HG02970 (cell line): Measurements from ENCODE around the gene TMIGD2.

Experiments
- ATAC-seq: cut with Tn5 transposase; IDR thresholded peaks from one replicate; pipeline ENCODE4 v1.9.1; 2021; ENCODE audit warnings: mild to moderate bottlenecking, moderate library complexity, moderate number of reproducible peaks; ENCODE audit not compliant: unreplicated experiment, low FRiP score

Gene TMIGD2

DNA sequence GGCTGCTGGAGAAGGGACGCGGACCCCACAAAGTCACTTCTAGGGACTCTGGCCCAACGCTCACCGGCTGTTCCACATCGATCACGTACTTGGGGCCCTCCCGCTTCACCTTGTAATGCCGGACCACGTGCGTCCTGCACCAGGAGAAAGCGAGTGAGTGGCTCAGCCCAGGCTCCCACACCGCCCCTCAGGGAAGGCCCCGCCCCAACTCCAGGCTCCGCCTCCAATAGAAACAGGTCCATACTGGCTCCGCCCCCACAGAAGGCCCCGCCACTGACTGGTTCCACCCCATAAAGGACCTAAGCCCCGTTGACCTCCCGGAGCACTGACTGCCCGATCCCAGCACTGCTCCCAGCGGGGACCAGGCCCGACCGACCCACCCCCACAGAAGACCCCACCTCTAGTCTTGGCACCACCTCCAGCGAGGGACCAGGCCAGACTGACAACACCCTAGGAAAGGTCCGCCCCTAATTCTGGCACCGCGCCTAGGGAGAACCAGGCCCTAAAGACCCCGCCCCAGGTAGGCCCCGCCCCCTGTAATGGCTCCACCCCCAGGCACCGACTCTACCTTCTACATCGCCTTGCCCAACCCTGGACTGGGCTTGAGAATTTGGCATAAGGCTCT lies 25.2 kb upstream of the TMIGD2 start:
- ATAC-seq = no peak

DNA sequence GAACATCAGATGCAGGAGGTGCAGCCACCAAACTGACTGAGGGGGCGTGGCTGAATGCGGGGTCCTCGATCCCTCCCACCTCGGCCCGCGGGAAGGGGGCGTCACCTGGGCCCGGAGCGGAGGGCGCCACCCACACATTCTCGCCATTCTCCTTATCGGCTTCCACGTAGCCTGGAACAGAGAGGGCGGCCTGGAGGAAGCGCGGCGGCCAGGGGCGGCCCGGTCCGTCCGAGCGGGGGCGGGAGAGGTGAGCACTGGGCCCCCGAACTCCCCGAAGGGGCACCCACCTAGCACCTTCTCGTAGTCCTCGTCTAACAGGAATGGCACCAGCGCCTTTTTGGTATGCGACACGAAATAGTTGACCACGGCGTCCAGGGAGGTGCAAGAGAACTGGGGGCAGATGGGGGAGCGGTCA lies 24.7 kb upstream of the TMIGD2 start:
- no peak for ATAC-seq

DNA sequence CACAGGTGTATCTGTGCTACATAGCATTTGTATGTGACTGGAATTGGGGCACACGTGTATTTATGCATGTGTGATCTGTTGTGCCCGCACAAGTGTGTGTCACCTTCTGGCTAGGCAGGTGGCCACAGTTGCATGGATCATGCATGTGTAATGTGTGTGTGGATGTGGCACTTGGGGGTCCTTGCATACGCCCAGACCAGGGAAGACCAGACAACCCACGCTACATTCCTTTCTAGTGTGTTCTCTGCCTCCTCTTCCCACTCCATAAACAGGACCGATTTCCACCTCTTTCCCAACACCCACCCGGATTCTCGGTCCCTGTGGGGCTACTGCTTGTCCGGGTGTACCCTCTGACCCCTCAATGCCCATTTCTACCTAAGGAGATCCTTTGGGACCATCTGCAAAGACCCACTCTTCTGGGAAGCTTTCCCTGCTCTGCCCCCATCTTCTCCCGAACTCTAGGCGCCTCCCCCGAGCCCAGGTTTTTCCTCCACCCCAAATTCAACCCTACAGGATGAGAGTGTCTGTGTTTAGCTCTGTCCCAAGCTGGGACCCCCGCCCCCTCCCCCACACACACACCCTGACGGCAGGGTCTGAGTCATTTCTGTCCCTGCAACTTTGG lies 24.1 kb upstream of the TMIGD2 start:
- ATAC-seq = no peak

DNA sequence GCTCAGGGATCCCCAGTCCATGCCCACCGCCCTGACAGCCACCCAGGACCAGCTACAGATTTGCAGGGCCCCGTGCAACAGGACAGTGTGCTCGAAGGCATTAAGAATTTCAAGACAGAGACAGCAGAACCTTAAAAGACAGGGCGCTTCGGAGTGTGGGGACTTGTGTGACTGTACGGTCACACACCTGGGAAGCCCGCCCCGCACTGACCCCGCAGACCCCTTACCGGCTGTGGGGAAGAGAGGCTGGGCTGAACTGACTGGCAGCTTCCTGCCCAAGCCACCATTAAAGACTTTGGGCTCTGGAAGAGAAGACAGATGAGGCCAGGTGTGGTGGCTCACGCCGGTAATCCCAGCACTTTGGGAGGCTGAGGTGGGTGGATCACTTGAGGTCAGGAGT lies 22.0 kb upstream of the TMIGD2 start:
- ATAC-seq = no peak

DNA sequence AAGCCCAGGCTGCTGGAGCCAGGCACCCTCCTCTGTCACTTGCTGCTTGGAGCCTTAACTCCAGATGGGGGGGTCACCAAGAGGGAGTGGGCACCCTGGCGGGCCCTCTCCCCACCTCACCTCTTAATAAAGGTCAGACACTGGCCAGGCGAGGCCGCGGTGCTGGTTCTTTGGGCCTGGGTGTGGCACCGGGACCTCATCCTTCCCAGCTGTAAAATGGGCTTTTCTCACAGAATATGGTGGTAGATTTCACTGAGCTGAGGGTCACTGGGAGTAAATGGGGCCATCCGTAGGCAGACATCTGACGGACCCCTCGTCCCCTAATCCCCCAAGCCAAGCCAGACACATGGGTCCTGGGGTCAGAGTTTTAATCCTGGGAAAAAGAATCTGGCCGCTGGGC lies 21.5 kb upstream of the TMIGD2 start:
- no peak for ATAC-seq

DNA sequence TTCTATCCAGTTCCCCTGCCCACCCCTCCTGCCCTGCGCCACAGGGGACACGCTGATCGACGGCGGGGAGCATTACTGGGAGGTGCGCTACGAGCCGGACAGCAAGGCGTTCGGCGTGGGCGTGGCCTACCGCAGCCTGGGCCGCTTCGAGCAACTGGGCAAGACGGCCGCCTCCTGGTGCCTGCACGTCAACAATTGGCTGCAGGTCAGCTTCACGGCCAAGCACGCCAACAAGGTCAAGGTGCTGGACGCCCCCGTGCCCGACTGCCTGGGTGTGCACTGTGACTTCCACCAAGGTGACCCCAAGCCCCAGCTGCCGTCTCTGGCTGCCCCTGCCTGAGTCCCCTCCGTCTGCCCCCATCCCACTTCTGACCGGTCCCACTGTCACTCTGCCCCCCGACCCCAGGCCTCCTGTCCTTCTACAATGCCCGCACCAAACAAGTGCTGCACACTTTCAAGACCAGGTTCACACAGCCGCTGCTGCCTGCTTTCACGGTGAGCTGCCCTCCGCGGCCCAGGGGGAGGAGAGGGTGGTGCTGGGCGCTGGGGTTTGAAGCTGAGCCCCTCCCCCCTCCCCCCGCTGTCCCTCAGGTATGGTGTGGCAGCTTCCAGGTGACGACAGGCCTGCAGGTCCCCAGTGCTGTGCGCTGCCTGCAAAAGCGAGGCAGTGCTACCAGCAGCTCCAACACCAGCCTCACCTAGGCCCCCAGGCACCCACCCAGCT lies 20.9 kb upstream of the TMIGD2 start:
- no peak for ATAC-seq

DNA sequence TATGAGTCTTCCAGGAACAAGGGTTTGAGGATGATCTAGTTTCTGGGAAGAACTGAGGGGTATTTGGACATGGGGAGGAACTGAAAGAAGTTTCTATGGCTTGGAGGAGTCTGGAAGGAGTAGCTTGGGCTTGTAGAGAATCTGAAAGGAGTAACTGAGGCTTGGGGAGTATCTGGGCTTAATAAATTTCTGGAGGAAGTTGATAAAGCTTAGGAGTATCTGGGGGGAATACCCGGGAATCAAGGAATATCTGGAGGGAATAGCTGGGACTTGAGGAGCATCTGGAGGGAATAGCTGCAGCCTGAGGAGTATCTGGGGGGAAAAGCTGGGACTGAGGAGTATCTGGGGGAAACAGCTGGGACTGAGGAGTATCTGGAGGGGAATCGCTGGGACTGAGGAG lies 18.2 kb upstream of the TMIGD2 start:
- ATAC-seq = no peak

DNA sequence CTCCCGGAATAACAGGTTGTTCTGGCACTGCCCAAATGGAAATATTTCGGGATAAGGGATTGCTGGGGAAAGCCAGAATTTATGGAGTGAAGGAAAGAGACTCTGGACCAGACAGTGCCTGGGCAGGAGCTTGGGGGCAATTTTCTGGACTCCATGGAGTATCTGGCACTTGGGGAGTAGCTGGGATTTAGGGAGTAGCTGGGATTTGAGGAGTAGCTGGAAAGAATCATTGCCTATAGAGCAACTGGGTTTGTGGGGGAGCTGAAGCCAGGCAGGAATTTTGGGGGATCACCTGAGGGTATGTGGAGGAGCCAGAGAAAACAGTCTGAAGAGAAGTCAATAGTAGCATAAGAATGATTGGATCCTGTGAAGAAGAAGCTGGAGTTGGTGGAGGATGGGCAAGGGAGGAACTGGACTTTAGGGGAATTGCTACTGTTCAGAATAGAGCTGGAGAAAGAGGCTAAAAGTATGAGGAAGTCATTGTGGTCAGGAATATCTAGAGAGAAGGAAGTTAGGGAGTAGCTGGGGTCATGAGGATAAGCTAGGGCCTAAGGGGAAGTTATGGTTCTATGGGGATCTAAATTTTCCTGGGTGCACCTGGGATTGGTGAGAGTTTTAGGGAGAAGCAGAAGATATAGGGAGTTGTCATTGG lies 17.0 kb upstream of the TMIGD2 start:
- ATAC-seq = no peak

DNA sequence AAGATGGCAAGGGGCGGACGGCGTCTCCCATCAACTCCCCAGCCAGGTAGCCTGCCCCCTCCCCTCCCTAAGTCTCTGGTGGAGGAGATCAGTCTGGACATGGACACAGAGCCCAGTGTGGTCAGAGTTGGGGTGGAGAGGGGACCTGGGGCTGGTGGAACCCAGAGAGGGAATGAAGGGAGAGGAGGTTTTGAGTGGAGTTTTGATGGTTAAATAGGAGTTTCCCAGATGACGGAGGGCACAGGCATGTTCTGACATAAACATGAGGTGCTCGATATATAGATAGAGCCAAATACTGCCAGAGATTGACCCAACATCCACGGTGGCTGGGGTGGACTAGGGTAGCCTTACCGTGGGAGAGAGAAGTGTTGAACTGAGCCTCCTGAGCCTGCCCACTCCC lies 16.3 kb upstream of the TMIGD2 start:
- no peak for ATAC-seq

DNA sequence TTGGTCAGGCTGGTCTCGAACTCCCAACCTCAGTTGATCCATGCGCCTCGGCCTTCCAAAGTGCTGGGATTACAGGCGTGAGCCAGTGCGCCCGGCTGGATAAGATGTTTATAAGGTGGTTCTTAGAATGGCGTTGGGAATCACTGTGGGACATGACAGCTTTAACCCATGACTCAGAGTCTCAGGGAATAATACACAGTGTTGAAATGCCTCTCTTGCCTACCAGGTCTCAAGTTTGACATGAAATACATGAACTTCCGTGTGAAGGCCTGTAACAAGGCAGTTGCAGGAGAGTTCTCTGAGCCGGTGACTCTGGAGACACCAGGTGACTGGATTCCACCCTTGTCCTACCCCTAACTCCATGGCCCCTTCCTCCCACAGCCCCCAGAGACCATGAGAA lies 14.8 kb upstream of the TMIGD2 start:
- no peak for ATAC-seq

DNA sequence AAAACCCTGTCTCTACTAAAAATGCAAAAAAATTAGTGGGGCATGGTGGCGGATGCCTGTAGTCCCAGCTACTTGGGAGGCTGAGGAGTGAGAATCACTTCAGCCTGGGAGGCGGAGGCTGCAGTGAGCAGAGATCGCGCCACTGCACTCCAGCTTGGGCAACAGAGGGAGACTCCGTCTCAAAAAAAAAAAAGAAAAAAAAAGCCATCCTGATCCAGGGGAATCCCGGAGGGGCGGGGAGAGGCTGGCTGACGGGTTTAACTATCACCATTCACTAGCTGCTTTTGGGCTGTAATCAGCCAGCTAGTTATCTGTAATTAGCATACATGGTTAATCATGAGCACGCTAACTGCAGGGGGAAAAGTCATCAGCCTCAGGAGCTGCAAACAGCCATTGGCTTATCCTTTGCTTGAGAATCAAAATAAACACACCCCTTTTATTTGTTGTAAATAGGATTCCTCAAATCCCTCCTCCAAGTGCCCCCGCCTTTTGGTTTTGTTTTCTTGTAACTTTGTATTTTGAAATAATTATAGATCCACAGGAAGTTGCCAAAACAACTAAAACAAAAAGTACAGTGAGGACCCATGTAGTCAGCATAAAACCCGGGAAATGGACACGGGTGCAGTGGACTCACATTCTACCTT lies 11.8 kb upstream of the TMIGD2 start:
- ATAC-seq = no peak

DNA sequence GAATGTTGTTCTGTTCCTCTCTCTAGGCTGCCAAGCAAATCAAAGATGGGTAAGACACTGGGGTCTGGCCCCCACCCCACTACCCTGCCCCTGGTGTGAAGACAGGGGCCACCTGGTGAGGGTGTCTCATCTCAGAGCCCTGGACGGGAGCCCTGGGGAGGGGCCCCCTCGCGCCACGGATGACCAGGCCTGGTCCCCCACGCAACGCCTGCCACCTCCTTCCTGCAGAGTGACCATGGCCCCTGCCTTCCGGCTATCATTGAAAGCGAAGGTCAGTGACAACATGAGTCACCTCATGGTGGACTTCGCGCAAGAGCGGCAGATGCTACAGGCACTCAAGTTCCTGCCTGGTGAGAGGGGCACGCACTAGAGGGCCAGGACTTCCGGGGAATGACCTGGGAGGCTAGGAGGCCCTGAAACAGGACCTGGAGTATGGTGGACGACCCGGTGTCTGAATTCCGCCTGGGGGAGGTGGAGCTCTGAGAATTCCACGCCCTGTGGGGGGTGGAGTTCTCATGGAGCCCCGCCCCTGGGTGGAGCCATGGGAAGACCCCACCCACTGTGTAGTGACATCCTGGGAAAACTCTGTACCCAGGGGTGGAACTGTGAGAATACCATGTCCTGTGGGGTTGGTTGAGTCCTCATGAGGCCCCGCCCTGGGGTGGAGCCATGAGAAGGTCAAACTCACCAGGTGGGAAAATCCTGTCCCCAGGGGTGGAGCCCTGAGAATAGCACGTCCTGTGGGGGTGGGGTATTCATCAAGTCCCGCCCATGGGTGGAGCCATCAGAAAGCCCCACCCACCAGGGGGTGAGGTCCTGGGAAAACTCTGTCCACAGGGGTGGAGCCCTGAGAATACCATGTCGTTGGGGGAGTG lies 8.3 kb upstream of the TMIGD2 start:
- ATAC-seq = no peak

DNA sequence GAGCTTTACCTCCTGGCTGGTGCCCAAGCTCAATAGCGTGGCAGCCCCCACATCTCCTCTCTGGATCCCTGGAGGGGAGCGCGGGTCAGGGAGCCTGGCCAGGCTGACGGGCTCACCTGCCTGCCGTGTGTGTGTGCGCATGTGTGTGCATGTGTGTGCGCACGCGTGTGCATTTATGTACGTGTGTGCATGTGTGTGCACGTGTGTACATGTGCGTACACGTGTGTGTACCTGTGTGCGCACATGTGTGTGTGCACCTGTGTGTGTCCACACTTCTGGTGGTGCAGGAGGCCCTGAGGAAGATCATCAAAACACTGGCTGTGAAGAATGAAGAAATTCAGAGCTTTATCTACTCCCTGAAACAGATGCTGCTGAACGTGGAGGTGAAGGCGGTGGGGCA lies 3.5 kb upstream of the TMIGD2 start:
- ATAC-seq = no peak

DNA sequence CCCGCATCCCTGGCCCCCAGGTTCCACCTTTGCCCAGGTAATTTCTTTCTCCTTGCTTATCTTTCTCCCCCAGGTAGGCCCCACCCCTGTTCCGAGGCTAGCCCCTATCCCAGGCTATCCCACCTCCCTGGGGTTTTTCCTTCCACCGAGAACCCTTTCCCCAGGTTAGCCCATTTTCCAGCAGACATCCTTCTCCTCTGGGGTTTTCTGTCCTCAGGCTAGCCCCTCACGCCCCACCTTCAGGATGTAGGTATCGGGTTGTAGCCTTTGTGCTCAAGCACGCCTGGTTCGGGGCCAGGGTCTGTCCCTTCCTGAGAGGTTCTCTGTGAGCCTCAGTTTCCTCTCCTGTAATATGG lies 3.0 kb upstream of the TMIGD2 start:
- ATAC-seq = no peak

DNA sequence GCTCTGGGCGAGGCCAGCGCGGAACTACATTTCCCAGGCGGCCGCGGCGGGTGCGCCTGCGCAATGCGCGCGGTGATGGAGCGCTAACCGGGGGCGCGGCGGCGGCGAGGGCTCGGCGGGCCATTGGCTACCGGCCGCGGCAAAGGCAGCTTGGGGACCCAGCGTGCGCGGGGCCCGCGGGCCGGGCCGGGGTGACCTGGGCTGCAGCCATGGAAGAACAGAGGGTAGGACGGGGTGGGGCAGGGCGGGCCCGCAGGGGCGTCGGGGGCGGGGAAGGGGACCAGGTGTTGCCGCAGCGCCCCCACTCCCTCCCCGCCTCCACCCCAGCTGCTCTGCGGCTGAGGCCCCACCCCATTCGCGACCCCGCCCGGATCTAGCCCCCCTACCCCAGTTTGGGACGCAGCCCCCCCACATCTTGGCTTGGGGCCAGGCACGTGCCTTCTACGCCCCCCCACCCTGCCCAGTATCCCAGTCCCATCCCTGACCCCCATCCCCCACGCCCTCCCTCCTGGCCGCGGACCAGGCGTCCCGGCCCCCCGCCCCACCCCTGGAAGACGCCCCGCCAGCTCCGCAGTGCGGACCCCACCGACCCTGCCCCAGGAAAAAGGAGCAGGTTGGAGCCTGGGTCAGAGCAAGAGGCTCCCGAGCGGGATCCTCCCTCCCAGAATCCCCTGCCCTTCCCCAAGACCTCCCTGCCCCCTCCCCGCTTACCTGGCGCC lies 2.5 kb upstream of the TMIGD2 start, which contains the start of gene FSD1:
Gene FSD1 (plus strand): TSS at position 61 of the 719 bp plus-strand sequence. CDS start 149 bp downstream, at position 210.
- ATAC-seq = no peak

DNA sequence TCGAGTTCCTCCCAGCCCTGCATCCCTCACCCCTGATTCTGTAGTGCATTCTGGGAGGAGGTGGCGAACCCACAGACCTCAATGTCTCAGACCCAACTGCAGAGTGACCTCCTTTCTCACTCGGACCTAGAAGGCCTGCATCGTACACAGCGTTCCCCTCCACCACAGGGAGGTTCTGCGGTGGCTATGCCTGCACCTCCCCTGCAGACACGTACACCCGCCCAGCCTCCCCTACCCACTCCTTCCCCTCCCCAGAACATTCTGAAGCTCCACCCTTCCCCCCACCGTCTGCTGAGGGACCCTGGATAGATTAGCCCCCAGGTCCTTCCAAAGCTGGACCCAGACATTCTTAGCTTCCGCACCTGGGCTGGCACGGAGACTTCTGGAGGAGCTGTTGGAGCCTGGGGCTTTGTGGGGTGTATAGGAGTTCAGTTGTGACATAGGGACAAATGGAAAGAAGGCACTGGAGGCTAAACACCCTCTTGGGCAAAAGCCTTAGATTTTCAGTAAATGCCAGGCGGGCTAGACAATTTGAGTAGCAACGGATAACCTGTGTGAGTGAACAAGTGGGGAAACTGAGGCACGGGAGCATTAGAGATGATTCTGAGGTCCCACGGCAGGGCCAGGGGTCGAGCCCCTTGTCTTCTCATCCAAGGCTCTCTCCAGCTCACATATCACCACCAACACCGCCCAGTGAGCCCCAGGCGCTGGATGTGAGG lies 1.8 kb upstream of the TMIGD2 start:
- no peak for ATAC-seq

DNA sequence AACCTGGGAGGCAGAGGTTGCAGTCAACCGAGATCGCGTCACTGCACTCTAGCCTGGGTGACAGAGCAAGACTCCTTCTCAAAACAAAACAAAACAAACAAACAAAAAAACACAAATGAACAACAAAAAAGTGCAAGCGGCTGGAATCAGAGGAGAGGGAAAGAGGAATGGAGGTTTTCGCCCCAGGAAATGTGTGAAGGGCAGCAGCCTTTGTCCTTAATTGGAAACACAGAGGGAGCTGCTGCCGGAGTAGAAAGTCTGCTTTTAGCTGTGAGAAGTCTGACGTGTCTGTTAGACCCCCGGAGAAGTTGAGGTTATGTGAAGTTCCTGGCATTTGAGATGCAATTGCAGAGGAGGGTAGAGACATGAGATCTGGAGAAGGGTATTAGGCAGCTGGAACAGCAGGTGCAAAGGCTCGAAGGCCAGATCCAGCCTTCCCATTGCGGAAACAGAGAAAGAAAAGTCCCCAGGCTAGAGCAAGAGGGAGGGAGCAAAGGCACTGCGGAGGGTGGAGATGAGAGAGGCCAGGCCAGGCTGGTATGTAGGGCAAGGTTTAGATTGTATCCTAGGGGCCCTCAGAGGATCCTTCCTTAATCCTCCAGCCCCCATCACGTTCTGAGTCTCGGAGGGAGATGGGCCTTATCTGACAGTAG lies 473 bp downstream of the TMIGD2 start:
- ATAC-seq = no peak

DNA sequence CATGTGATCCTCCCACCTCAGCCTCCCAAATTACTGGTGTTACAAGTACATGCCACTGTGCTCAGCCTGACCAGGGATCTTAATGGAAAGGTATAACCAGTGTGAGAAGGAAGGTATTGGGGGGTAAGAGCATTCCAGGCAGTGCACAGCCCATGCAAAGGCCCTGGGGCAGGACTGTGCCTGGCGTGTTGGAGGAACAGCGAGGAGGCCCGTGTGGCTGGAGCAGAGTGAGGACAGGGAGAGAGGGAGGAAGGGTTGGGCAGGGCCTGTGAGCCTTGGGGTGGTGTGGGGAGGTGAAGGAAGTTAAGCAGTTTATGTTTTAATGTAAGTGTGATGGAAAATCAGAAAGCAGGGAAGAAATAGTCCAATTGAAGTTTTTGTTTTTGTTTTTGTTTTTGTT lies 1.6 kb downstream of the TMIGD2 start:
- ATAC-seq = no peak
